PC-9 (cell line): ENCODE data around the gene SMIM34.
"Not testable (repeated sequence)": the region's sequence is repeated elsewhere in the genome, so short reads cannot be mapped to it uniquely, and the experiment has no call there.

Experiments used
- EZH2 ChIP-seq: fragments of 200-600 bp; sonication (generic); IDR thresholded peaks from 2 replicates; pipeline ENCODE4 v1.8.0; 2017; ENCODE audit warnings: antibody characterized with exemption, low read depth
- TF ChIP-seq, protein P1 (sequence below): fragments of 200-600 bp; sonication (generic); conservative IDR thresholded peaks from 2 replicates; pipeline ENCODE4 v1.6.1; 2017; ENCODE audit warnings: mixed run types, antibody characterized with exemption, mild to moderate bottlenecking, moderate library complexity

DNA sequence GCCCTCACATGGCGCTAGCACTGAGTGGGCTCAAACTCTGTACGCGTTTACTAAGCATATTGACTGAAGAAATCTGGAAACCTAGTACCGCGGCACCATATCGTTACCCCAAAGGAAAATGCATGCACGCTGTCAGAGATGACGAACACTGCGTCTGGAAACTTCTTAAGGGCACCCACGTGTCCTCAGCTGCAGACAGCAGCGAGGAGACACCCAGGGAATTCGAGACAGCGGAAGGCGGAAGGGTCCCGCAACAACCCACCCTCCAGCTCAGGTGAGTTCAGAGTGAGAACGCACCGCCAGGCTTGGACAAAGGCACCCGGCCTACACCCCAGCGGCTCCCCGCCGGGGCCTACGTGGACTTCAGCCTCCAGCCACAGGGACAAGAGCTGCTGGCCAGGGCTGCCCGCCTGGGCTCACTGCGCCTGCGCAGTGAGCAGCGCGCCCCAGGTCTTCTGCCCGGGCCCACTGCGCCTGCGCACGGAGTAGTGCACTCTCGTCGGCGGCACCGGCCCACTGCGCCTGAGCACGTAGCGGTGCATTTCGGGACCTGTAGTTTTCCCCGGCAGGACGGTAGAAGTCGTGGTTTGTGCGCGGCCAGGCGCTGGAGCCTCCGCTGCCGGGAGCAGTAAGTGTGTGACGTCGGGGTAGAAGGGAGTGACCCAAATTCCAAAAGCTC, 48.7 kb downstream of the SMIM34 start, which contains the start of gene SMIM11:
- not testable (repeated sequence) for TF ChIP-seq EZH2
- TF ChIP-seq, protein P1, sequence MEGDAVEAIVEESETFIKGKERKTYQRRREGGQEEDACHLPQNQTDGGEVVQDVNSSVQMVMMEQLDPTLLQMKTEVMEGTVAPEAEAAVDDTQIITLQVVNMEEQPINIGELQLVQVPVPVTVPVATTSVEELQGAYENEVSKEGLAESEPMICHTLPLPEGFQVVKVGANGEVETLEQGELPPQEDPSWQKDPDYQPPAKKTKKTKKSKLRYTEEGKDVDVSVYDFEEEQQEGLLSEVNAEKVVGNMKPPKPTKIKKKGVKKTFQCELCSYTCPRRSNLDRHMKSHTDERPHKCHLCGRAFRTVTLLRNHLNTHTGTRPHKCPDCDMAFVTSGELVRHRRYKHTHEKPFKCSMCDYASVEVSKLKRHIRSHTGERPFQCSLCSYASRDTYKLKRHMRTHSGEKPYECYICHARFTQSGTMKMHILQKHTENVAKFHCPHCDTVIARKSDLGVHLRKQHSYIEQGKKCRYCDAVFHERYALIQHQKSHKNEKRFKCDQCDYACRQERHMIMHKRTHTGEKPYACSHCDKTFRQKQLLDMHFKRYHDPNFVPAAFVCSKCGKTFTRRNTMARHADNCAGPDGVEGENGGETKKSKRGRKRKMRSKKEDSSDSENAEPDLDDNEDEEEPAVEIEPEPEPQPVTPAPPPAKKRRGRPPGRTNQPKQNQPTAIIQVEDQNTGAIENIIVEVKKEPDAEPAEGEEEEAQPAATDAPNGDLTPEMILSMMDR = not testable (repeated sequence)
